Right ventricle myocardium inferior (tissue), 1 donor: Measurements from ENCODE around the gene TXNDC2. TPM values are rescaled to one million over a fixed set of nuclear protein-coding genes. Genes with fewer than 3 reads are reported as not detected.
A peak's percentile ranks its signal among the peaks of the same experiment; 100 is the strongest.
"Not testable (repeated sequence)": the region's sequence is repeated elsewhere in the genome, so short reads cannot be mapped to it uniquely, and the experiment has no call there.

ENCODE experiments used
- ATAC-seq: fragments of 200-7000 bp; cut with Tn5 transposase; one replicate; pipeline ENCODE4 v1.9.1; 2020; ENCODE audit warnings: mild to moderate bottlenecking, moderate library complexity
- DNase-seq: peaks from one replicate; pipeline ENCODE4 v3.0.0; 2021; ENCODE audit errors: missing footprints
- intact Hi-C: fragments of 100-400 bp; cut with DNase I; formaldehyde crosslinking; loops from one replicate; pipeline ENCODE4 v1.11.0; 2022
- total RNA-seq: library from RNA; stranded (reverse); fragmentation: NEBNext Ultra II Directional; extraction: Animal tissue kit (Norgen Biotek cat#: 25700); gene quantifications from one replicate; pipeline ENCODE4 v1.2.1, GENCODE V29; 2021
- donor health status: DM: no; HTN: yes; CAD: no; lungs with severe emphysema.

Gene TXNDC2
- total RNA-seq, 1 donor from 2014 or later: not detected

GRCh38 chr18:9857479-9857998, 28.2 kb upstream of the TXNDC2 start:
- intact Hi-C loops, ATAC-seq, DNase-seq: not testable (repeated sequence)

DNA sequence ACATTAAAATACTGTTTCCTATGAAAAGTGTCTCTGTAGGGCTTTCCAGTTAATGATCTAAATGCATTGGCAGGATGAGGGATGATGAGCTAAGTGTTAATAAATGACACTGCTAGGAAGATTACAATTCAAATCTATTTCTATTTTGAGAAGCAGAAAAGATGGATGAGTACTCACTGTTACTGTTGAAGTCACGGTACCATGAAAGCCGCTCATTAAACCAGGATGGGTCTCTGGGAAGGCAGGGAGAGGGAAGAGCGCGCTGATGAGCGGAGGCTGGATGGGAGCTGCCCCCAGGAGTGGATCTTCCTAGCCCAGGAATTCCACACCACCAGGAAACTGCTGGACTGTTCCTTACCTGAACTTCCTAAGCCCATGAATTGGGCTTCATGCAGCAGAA, 27.1 kb upstream of the TXNDC2 start:
- intact Hi-C loops: no loop called here
- no peak for DNase-seq
- no peak for ATAC-seq

- intact Hi-C loops: no loop called here
- DNase-seq (no peak), ATAC-seq (no peak)
These were observed 26.5 kb upstream of the TXNDC2 start for GRCh38 chr18:9859232-9859631.

DNA sequence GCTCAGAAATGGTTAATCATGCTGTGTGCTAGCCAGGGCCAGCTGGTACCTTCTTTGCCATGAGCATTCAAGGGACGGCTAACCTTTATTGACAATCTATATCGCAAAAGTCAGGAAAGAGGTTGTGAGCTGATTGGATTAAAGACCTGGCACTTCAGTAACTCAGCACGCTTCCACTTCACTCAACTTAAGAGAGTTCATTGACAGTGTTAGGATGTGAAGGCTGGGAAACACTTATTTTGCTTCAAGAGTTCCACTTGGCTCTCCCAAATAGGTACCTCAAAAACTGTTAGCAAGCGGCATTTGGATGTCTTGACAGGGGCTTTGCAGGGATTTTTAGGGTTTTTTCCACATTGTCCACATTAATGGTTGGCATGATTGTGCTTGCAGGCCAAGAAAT, 25.1 kb upstream of the TXNDC2 start:
- ATAC-seq (no peak), DNase-seq (no peak)
- intact Hi-C loops: no loop called here

- intact Hi-C loops: no loop called here
- DNase-seq: no peak
- ATAC-seq: no peak
These were observed 24.6 kb upstream of the TXNDC2 start for GRCh38 chr18:9861157-9861556.

DNA sequence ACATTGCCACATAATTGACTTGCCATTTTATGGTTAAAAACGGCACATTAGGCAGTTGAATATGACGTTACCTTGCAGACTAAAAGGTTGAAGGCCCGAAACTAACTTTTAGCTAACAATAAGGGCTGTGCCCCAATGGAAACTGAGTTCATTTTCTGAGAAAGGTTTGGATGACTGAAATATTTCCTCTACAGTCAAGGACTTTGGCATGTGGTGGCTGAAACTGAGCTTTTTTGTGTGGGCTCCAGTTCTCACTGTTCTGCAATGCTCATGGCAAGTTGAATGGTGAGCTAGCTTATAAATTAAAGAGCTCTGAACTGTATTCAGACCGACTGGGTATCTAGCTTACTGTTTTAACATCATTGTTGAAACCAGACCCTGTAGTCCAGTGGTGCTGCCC, 23.8 kb upstream of the TXNDC2 start:
- intact Hi-C loops: no loop called here
- no peak for ATAC-seq
- no peak for DNase-seq

DNA sequence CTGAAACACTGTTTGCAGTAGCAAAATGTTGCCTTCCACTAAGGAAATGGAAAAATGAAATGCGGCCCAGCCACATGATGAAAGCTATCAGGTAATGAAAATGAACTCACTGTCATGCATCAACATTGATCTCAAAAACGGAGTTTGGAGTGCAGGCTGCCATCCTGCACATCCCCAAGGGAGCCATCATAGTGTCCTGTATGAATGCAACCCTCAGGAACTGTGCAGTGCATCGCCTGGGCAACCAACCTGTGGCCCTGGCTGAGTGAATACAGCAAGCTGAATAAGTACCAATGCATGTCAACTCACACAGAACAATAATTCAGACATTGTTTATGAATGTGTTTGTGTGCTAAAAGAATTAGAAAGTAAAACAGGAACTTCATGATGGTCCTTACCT, 23.1 kb upstream of the TXNDC2 start:
- intact Hi-C loops: no loop called here
- no peak for DNase-seq
- ATAC-seq: no peak

DNA sequence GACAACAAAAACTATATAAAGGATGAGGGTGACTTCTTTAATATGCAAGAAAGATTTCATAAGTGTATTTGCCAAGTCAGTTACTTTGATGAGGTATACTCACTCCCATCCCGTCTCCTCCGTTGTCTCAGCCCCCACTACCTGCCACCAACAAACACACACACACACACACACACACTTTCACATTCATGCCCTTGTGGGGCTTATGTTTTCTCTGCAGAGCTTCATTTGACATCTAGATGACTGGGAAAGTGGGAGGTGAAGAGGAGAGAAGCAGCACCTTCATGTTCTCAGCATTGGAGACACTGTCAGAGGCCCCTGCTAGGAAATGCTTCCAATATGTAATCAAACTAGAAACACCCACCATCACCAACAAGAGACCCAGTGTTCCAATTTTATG, 22.5 kb upstream of the TXNDC2 start:
- no peak for ATAC-seq

DNA sequence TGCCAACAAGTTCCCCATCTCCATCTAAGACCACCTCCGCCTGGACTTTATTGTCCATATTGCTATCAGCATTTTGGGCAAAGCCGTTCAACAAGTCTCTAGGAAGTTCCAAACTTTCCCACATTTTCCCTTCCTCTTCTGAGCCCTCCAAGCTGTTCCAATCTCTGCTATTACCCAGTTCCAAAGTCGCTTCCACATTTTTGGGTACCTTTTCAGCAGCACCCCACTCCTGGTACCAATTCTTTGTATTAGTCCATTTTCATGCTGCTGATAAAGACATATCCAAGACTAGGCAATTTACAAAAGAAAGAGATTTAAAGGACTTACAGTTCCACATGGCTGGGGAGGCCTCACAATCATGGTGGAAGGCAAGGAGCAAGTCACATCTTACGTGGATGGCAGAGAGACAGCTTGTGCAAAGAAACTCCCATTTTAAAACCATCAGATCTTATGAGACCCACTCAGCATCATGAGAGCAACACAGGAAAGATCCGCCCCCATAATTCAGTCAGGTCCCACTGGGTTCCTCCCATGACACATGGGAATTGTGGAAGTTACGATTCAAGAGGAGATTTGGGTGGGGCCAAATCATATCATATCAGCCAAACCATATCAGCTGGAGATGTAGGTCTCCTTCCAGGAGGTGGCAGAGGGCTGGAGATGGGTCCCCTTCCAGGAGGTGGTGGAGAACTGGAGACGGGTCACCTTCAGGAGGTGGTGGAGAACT, 19.8 kb upstream of the TXNDC2 start:
- intact Hi-C loops: no loop called here
- DNase-seq (no peak), ATAC-seq (no peak)

More for the DNA sequence above, 22.5 kb upstream of the TXNDC2 start:
- intact Hi-C loops: no loop called here
- no peak for DNase-seq

DNA sequence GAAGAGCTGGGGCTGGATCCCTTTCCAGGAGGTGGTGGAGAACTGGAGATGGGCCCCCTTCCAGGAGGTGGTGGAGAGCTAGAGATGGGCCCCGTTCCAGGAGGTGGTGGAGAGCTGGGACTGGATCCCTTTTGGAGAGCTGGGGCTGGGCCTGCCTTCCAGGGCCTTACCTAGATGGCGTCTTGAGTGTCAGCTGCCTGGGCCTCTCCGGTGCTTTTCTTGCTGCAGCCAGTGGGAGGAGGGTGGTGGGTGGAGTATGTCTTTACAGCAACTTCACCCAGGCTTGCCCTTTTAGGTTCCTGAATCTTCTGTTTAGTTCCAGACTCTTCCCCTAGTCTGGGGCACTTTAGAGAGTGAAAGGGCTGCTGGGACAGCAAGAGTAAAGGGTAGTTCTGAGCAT, 19.1 kb upstream of the TXNDC2 start:
- intact Hi-C loops: no loop called here
- DNase-seq (peak; percentile 67), ATAC-seq (no peak)

GRCh38 chr18:9867071-9867594, 18.6 kb upstream of the TXNDC2 start:
- intact Hi-C loops: no loop called here
- ATAC-seq (no peak), DNase-seq (no peak)

GRCh38 chr18:9868857-9869714, 16.7 kb upstream of the TXNDC2 start:
- intact Hi-C loops: no loop called here
- DNase-seq: no peak
- no peak for ATAC-seq

DNA sequence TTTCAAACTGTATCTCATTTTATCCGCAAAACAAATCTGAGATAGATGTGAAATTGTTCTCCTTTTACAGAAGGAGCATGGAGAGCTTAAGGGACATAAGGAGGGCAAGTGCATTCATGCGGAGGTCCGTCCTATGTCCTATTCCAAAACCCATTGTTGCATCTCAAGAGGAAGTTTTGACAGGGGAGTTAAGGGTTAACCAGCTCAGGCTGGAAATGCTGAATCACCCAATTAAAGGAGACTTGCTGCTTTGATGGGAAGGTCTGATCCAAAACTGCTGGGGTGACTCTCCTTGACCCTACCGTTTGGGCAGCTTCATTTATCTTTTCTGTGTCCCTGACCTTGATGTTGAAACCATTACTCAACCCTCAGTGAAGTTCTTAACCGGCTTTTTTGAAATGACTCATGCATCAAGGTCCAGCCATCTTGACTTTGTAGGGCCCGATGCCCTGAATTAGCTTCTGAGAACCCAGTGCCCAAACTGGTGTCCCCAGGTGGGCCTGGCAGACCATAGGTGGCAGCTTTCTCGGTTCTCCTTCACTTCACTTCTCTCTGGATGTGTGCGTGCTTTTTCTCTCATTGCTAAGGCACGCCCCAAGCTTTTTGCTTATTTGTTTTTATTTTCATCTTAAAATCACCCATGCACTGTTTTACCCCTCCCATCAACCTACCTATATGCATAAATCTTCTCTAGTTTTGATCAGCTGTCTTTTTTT, 15.9 kb upstream of the TXNDC2 start:
- intact Hi-C loops: no loop called here
- no peak for ATAC-seq

GRCh38 chr18:9870431-9871008, 15.3 kb upstream of the TXNDC2 start:
- ATAC-seq: no peak
- DNase-seq: no peak

More for the DNA sequence above, 15.9 kb upstream of the TXNDC2 start:
- DNase-seq: no peak

DNA sequence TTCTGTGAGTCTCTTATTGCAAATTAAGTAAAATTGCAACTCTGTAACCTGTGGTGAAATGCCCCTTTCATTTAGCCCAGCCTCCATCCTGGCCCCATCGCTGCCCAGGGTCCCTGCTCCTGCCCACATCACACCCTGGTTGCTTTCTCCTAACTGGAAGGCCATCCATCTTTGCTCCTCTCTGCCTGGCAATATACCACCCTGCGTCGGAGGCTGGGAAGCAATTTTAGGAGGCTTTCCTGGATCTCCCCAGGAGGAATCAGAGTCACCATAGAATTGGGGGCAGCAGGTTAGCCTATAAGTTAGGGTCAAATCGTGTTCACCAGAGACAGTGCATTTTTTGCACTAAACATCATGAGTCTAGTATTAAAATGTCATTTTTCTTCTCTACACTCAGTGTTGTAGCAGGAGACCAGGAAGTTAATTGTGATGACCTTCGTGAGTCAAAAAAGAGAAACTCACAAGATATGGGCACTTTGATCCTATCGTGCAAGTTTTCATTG, 14.5 kb upstream of the TXNDC2 start:
- ATAC-seq: no peak
- intact Hi-C loops: no loop called here
- no peak for DNase-seq

More at GRCh38 chr18:9870431-9871008, 15.3 kb upstream of the TXNDC2 start:
- intact Hi-C loops: no loop called here

- DNase-seq: no peak
- intact Hi-C loops: no loop called here
- ATAC-seq: peak; percentile 59
These were observed 12.9 kb upstream of the TXNDC2 start for GRCh38 chr18:9872823-9873222.

- DNase-seq: no peak
- no peak for ATAC-seq
- intact Hi-C loops: no loop called here
These were observed 11.0 kb upstream of the TXNDC2 start for GRCh38 chr18:9874728-9875127.

- intact Hi-C loops: no loop called here
- no peak for ATAC-seq
These were observed 9.4 kb upstream of the TXNDC2 start for GRCh38 chr18:9876212-9876866.

More at GRCh38 chr18:9876212-9876866, 9.4 kb upstream of the TXNDC2 start:
- no peak for DNase-seq
